ENCODE results near the gene PGM5. TPM values are rescaled to one million over a fixed set of nuclear protein-coding genes. Genes with fewer than 3 reads are reported as not detected.
"Not testable (repeated sequence)": the region's sequence is repeated elsewhere in the genome, so short reads cannot be mapped to it uniquely, and the experiment has no call there.

PGM5 gene
- total and polyA plus RNA-seq, 2 of the 4 experiments (the other 2 are of a cell fraction) = 8.3 to 14.7 TPM

- WGBS, 2 experiments (ENCODE audit: extremely low coverage in 2 of 2, insufficient read length in 1 of 2) = no CpG with 5 or more reads among the region's 3 CpGs
- POLR2A ChIA-PET (ENCODE audit: unreplicated experiment); H3K79me1 ChIP-seq (ENCODE audit: low read depth in 1 of 2, low read length in 2 of 2); H2AK9ac ChIP-seq (replicated peaks; ENCODE audit: low read depth, low read length, poor library complexity); H3K9me1 ChIP-seq (ENCODE audit: insufficient read depth, low read length); H3K9ac ChIP-seq (ENCODE audit: low read depth, low read length); H3K18ac ChIP-seq (ENCODE audit: low read depth, low read length); H3K4ac ChIP-seq (ENCODE audit: low read depth, low read length); H4K8ac ChIP-seq (ENCODE audit: low read depth in 2 of 2, low read length in 2 of 2); H4K91ac ChIP-seq (ENCODE audit: insufficient read depth, low read depth, low read length); H3K27me3 ChIP-seq (ENCODE audit: control insufficient read depth, insufficient read depth, low read length); H2BK120ac ChIP-seq (ENCODE audit: low read depth, low read length); H4K20me1 ChIP-seq (ENCODE audit: insufficient read depth, low read length); in situ Hi-C loops (cut with MboI; ENCODE audit: low sequenced_read_pairs); H3K4me1 ChIP-seq (ENCODE audit: control insufficient read depth, insufficient read depth, low read length); H4K5ac ChIP-seq (ENCODE audit: low read depth, low read length); H2AFZ ChIP-seq (replicated peaks; ENCODE audit: low read length, poor library complexity); intact Hi-C loops (cut with micrococcal nuclease); BruUV-seq (replicated peaks); H3K14ac ChIP-seq (replicated peaks; ENCODE audit: low read depth, low read length); H3K4me2 ChIP-seq (ENCODE audit: low read depth, low read length); H3K36me3 ChIP-seq (ENCODE audit: control insufficient read depth, insufficient read depth, low read length); H2AK5ac ChIP-seq (ENCODE audit: low read depth, low read length); H3K23ac ChIP-seq (ENCODE audit: low read depth, low read length); H3K4me3 ChIP-seq (ENCODE audit: insufficient read depth, low read depth, low read length); H2BK15ac ChIP-seq (ENCODE audit: low read depth, low read length); H2BK5ac ChIP-seq (ENCODE audit: low read depth, low read length, poor library complexity, severe bottlenecking); H3K56ac ChIP-seq (ENCODE audit: extremely low read depth, insufficient read depth, low read length); H2BK20ac ChIP-seq (ENCODE audit: low read depth, low read length); dilution Hi-C loops (cut with HindIII; ENCODE audit: low sequenced_read_pairs, unreplicated experiment); H3K27ac ChIP-seq (ENCODE audit: insufficient read depth, low read length); CTCF ChIA-PET; H3K9me3 ChIP-seq (ENCODE audit: control insufficient read depth, insufficient read depth, low read length): not testable (repeated sequence)
- ATAC-seq (ENCODE audit: low read depth) = peak; percentile 31; the same call in 1 of the 2 replicates
- DNase-seq = peak; percentile 14
Measured at GRCh38 chr9:68397796-68398195, 41.4 kb downstream of the PGM5 start.

- H2AK5ac ChIP-seq (ENCODE audit: low read depth, low read length); intact Hi-C loops (cut with micrococcal nuclease); H3K36me3 ChIP-seq (ENCODE audit: control insufficient read depth, insufficient read depth, low read length); H2BK120ac ChIP-seq (ENCODE audit: low read depth, low read length); H3K4me2 ChIP-seq (ENCODE audit: low read depth, low read length); dilution Hi-C loops (cut with HindIII; ENCODE audit: low sequenced_read_pairs, unreplicated experiment); H4K20me1 ChIP-seq (ENCODE audit: insufficient read depth, low read length); H3K79me1 ChIP-seq (ENCODE audit: low read depth in 1 of 2, low read length in 2 of 2); H4K5ac ChIP-seq (ENCODE audit: low read depth, low read length); H3K4me3 ChIP-seq (ENCODE audit: insufficient read depth, low read depth, low read length); BruUV-seq (replicated peaks); H3K27ac ChIP-seq (ENCODE audit: insufficient read depth, low read length); H2BK20ac ChIP-seq (ENCODE audit: low read depth, low read length); H2AK9ac ChIP-seq (replicated peaks; ENCODE audit: low read depth, low read length, poor library complexity); H3K4ac ChIP-seq (ENCODE audit: low read depth, low read length); H3K4me1 ChIP-seq (ENCODE audit: control insufficient read depth, insufficient read depth, low read length); H2BK5ac ChIP-seq (ENCODE audit: low read depth, low read length, poor library complexity, severe bottlenecking); H2BK15ac ChIP-seq (ENCODE audit: low read depth, low read length); H3K56ac ChIP-seq (ENCODE audit: extremely low read depth, insufficient read depth, low read length); H3K27me3 ChIP-seq (ENCODE audit: control insufficient read depth, insufficient read depth, low read length); H4K91ac ChIP-seq (ENCODE audit: insufficient read depth, low read depth, low read length); ATAC-seq (ENCODE audit: low read depth); in situ Hi-C loops (cut with MboI; ENCODE audit: low sequenced_read_pairs); H3K18ac ChIP-seq (ENCODE audit: low read depth, low read length); H3K14ac ChIP-seq (replicated peaks; ENCODE audit: low read depth, low read length); H2AFZ ChIP-seq (replicated peaks; ENCODE audit: low read length, poor library complexity); POLR2A ChIA-PET (ENCODE audit: unreplicated experiment); DNase-seq; H3K9me1 ChIP-seq (ENCODE audit: insufficient read depth, low read length); H3K9me3 ChIP-seq (ENCODE audit: control insufficient read depth, insufficient read depth, low read length); H3K9ac ChIP-seq (ENCODE audit: low read depth, low read length); CTCF ChIA-PET; H4K8ac ChIP-seq (ENCODE audit: low read depth in 2 of 2, low read length in 2 of 2); H3K23ac ChIP-seq (ENCODE audit: low read depth, low read length): not testable (repeated sequence)
- WGBS, 2 experiments (ENCODE audit: extremely low coverage in 2 of 2, insufficient read length in 1 of 2) = no CpG with 5 or more reads among the region's 1 CpG
Measured at GRCh38 chr9:68398324-68398723, 41.9 kb downstream of the PGM5 start.
